Cardiac fibroblast (primary cell): ENCODE measurements around the gene AHNAK2.

ENCODE experiments used
- DNase-seq, 2 donors: peaks; one replicate each; pipeline versions ENCODE4 v3.0.0 to v3.0.0-alpha.2; 2010; ENCODE audit warnings: low read depth in 2 of 2
- H3K4me3 ChIP-seq, 2 donors: replicated peaks in 1 of 2; 1 replicate in 1 of 2; 2 replicates in 1 of 2; pipeline ENCODE4 v1.5.1; 2011; ENCODE audit warnings: low read depth in 2 of 2, low read length in 2 of 2, mild to moderate bottlenecking in 2 of 2, moderate library complexity in 1 of 2
- TF ChIP-seq, protein P1 (sequence below): IDR thresholded peaks from one replicate; pipeline ENCODE4 v1.5.1; 2011; ENCODE audit warnings: low read depth, mild to moderate bottlenecking, low read length, inconsistent platforms

AHNAK2 gene

DNA sequence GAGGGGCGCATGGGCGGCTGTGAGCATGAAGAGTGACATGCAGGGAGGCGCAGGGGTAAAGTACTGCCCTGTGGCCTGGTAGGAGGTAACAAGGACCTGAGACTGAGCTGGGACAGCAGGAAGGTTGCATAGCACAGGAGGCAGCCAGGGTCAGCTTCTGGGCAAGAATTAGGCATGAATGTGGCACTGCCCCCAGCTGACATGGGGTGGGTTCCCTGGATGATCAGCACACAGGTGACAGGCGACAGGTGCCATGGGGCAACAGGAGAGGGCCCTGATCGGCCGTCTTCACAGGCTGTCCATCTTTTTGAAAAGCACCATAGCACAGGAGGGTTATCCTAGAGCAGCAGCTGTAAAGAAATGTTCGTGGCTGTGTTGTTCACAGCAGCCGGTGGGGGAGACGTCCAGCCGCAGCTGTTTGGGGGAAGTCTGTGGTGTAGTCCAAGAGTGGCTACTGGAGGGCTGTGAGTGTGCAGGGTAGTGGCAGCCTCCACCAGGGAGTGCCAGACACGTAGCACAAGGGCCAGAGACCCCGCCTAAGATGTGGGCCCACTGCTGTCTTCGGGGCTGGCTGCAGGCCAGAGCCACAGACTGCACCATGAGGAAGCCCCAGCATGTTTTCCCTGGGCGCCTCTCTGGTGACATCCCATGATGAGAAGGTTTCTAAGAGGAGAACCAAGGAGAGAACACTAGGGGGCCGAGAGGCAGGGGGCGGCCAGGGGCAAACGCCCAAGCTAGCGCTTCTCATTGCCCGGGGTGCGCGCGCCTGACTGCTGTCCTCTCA lies 15.8 kb upstream of the AHNAK2 start:
- H3K4me3 ChIP-seq: no peak overlapping the region
- TF ChIP-seq, protein P1, sequence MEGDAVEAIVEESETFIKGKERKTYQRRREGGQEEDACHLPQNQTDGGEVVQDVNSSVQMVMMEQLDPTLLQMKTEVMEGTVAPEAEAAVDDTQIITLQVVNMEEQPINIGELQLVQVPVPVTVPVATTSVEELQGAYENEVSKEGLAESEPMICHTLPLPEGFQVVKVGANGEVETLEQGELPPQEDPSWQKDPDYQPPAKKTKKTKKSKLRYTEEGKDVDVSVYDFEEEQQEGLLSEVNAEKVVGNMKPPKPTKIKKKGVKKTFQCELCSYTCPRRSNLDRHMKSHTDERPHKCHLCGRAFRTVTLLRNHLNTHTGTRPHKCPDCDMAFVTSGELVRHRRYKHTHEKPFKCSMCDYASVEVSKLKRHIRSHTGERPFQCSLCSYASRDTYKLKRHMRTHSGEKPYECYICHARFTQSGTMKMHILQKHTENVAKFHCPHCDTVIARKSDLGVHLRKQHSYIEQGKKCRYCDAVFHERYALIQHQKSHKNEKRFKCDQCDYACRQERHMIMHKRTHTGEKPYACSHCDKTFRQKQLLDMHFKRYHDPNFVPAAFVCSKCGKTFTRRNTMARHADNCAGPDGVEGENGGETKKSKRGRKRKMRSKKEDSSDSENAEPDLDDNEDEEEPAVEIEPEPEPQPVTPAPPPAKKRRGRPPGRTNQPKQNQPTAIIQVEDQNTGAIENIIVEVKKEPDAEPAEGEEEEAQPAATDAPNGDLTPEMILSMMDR: no peak
- DNase-seq: no peak

DNA sequence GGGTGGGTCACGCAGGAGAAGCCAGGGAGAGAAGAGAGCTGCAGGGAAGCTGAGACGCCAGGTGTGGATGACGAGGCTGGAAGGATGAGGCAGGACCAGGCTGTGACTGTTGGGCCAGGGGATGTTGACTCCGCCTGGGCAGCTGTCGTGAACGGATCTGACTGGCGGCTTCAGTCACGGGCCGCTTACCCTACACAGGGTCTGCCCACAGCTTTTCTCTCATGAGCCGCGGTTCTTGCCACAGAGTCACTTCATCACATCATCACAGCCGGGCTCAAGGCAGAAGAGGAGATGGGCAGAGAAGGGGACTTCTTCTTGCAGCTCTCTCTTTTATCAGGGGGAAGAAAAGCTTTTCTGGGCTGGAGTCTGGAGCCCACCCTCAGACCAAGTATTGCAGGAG lies 15.1 kb upstream of the AHNAK2 start:
- DNase-seq: no peak
- H3K4me3 ChIP-seq: no peak overlapping the region
- TF ChIP-seq, protein P1: no peak

DNA sequence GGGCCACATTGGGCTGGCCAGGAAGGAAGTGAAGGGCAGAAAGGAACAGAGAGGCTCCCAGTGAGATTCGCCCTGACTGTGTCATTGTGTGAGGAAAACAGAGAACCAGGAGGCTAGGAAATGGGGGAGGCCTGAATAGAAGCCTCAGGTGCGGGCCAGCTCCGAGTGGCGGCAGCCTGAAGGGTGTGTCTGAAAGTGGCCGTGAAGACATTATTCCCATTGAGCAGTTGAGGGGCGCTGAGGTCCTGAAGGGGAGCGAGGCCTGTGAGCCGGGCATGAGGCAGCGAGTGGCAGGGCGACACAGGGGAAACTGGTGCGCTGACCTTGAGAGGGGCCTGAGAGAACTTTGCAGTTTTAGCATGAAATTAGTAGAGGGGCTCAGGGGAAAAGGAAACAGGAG lies 14.3 kb upstream of the AHNAK2 start:
- TF ChIP-seq, protein P1: no peak
- no peak for DNase-seq
- H3K4me3 ChIP-seq: no peak overlapping the region

DNA sequence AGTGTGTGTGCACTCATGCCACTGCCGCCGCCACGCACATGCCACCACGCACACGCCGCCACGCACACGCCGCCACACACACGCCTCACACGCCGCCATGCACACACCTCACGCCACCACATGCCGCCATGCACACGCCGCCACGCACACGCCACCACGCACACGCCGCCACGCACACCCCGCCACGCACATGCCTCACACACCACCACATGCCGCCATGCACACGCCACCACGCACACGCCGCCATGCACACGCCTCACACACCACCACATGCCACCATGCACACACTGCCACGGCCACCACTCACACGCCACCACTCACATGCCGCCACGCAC lies 13.7 kb upstream of the AHNAK2 start:
- DNase-seq: no peak
- TF ChIP-seq, protein P1: no peak
- H3K4me3 ChIP-seq: no peak overlapping the region

DNA sequence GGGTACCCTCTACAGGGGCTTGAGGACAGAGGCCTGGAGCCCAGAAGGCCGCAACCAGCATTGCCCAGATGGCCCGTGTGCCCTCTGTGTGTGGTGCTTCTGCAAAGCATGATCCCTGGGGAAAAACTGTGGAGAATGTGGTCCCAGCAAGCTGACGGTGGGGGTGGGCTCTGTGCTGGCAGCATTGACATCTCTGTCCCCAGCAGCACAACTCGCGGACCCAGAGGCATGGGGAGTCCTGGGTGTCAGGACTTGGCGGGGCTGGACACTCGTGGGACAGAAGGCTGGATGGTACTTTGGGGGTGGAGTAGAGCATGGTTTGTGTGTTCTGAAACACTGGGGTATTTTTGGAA lies 11.8 kb upstream of the AHNAK2 start:
- DNase-seq: no peak

DNA sequence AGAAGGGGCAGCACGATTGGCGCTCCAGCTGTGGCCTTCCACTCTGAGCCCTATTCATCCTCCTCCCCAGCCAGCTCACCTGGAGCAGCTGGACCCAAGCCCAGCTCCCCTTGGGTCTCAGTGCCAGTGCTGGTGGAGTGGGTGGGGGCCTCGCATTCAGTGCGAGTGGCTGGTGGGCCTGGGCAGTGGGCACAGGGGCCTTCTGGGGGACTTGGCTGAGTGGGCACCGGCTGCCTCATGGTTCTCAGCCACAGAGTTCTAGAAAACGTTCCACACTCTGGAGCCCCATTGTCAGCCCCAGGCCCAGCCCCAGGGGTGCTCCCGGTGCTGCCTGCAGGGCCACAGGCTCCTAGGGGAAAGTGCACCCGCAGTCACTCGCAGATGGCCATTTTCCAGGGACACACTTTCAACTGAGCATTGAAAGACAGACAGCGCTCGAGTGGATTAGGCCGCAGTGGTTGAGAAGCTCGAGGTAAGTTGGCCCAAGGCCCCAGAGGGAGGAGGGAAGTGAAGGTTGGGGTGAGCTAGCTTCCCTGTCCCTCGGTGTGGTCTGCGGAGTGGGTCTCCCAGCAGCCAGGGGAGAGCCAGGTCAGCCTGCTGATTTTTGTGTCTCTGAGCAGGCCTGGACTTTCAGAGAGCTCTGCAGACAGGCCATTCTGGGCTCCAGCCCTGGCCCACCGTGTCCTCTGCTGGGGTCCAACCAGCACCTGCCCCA lies 11.2 kb upstream of the AHNAK2 start:
- TF ChIP-seq, protein P1: no peak
- DNase-seq: no peak
- H3K4me3 ChIP-seq: no peak overlapping the region

More for the DNA sequence above, 11.8 kb upstream of the AHNAK2 start:
- TF ChIP-seq, protein P1: no peak
- H3K4me3 ChIP-seq: no peak overlapping the region
